NK-92 (cell line): Measurements from ENCODE around the gene ULK4.
"Not testable (repeated sequence)": the region's sequence is repeated elsewhere in the genome, so short reads cannot be mapped to it uniquely, and the experiment has no call there.

Experiments
- DNase-seq: peaks from one replicate; lab custom pipeline; 2025; ENCODE audit not compliant: unreplicated experiment; lab: John Stamatoyannopoulos, UW

ULK4 gene

GRCh38 chr3:41769106-41769505 is 192.8 kb downstream of the ULK4 start:
- no peak for DNase-seq

- no peak for DNase-seq
These were observed 193.5 kb downstream of the ULK4 start for GRCh38 chr3:41768363-41768762.

GRCh38 chr3:41762867-41763266 is 199.0 kb downstream of the ULK4 start:
- DNase-seq: not testable (repeated sequence)

GRCh38 chr3:41753651-41754050 is 208.3 kb downstream of the ULK4 start:
- no peak for DNase-seq

- no peak for DNase-seq
These were observed 210.3 kb downstream of the ULK4 start for GRCh38 chr3:41751597-41751996.

GRCh38 chr3:41749988-41750387 is 211.9 kb downstream of the ULK4 start:
- no peak for DNase-seq

- DNase-seq: no peak
These were observed 215.7 kb downstream of the ULK4 start for GRCh38 chr3:41746215-41746614.

GRCh38 chr3:41742121-41742520 is 219.8 kb downstream of the ULK4 start:
- DNase-seq: no peak

GRCh38 chr3:41740374-41740886 is 221.5 kb downstream of the ULK4 start:
- DNase-seq: no peak

GRCh38 chr3:41726891-41727290 is 235.0 kb downstream of the ULK4 start:
- DNase-seq: no peak

- no peak for DNase-seq
These were observed 244.3 kb downstream of the ULK4 start for GRCh38 chr3:41717641-41718040.

GRCh38 chr3:41716471-41716870 is 245.4 kb downstream of the ULK4 start:
- DNase-seq: no peak

GRCh38 chr3:41715376-41715775 is 246.5 kb downstream of the ULK4 start:
- DNase-seq: no peak

GRCh38 chr3:41711651-41712050 is 250.3 kb downstream of the ULK4 start:
- DNase-seq: no peak

- no peak for DNase-seq
These were observed 251.1 kb downstream of the ULK4 start for GRCh38 chr3:41710646-41711388.

- not testable (repeated sequence) for DNase-seq
These were observed 252.7 kb downstream of the ULK4 start for GRCh38 chr3:41709213-41709612.

- DNase-seq: no peak
These were observed 253.7 kb downstream of the ULK4 start for GRCh38 chr3:41708176-41708575.

- DNase-seq: no peak
These were observed 256.0 kb downstream of the ULK4 start for GRCh38 chr3:41705893-41706292.

GRCh38 chr3:41701191-41701698 is 260.7 kb downstream of the ULK4 start:
- DNase-seq: no peak

- no peak for DNase-seq
These were observed 261.7 kb downstream of the ULK4 start for GRCh38 chr3:41700155-41700554.

GRCh38 chr3:41698898-41699297 is 263.0 kb downstream of the ULK4 start:
- no peak for DNase-seq

- DNase-seq: no peak
These were observed 264.2 kb downstream of the ULK4 start for GRCh38 chr3:41697702-41698101.

- DNase-seq: not testable (repeated sequence)
These were observed 266.1 kb downstream of the ULK4 start for GRCh38 chr3:41695806-41696205.
